ENCODE data around the gene NAA16. TPM values are rescaled to one million over a fixed set of nuclear protein-coding genes. Genes with fewer than 3 reads are reported as not detected.

The NAA16 gene
- total RNA-seq, 1 experiment from 2014 or later = 27.0 TPM

GRCh38 chr13:41325752-41326151 is 14.7 kb downstream of the NAA16 start:
- CTCF ChIA-PET = no interaction called here
- H3K4me3 Mint-ChIP-seq (ENCODE audit: low read depth, unreplicated experiment) = no peak overlapping the region
- no peak for TF ChIP-seq CTCF (IDR thresholded peaks at IDR 0.05; ENCODE audit: unreplicated experiment)
- DNase-seq = no peak
- no peak overlapping the region for H3K27ac Mint-ChIP-seq (ENCODE audit: unreplicated experiment)
- peaks cover 18% of the 10 kb centered on the region for H3K36me3 Mint-ChIP-seq (ENCODE audit: insufficient read depth, unreplicated experiment)
- intact Hi-C loops (cut with micrococcal nuclease; ENCODE audit: unreplicated experiment) = no loop called here
- BruUV-seq (replicated peaks) = no TSS peak
- no peaks in the 10 kb centered on the region for H3K27me3 Mint-ChIP-seq (ENCODE audit: unreplicated experiment)
- H3K4me1 Mint-ChIP-seq (ENCODE audit: low read depth, unreplicated experiment) = peaks cover 8% of the 10 kb centered on the region
- H3K9me3 Mint-ChIP-seq (ENCODE audit: low read depth, unreplicated experiment) = no peaks in the 10 kb centered on the region

GRCh38 chr13:41326661-41327060 is 15.6 kb downstream of the NAA16 start:
- BruUV-seq (replicated peaks) = no TSS peak
- intact Hi-C loops (cut with micrococcal nuclease; ENCODE audit: unreplicated experiment) = no loop called here
- no peak for DNase-seq
- Mint-ChIP-seq H3K4me1 (ENCODE audit: low read depth, unreplicated experiment) (peaks cover 8% of the 10 kb centered on the region), H3K4me3 (ENCODE audit: low read depth, unreplicated experiment) (no peak overlapping the region), H3K27me3 (ENCODE audit: unreplicated experiment) (no peaks in the 10 kb centered on the region), H3K36me3 (ENCODE audit: insufficient read depth, unreplicated experiment) (peaks cover 18% of the 10 kb centered on the region), H3K27ac (ENCODE audit: unreplicated experiment) (no peak overlapping the region), H3K9me3 (ENCODE audit: low read depth, unreplicated experiment) (no peaks in the 10 kb centered on the region)
- CTCF ChIA-PET = no interaction called here
- no peak for TF ChIP-seq CTCF (IDR thresholded peaks at IDR 0.05; ENCODE audit: unreplicated experiment)

- CTCF ChIA-PET = no interaction called here
These were observed 17.1 kb downstream of the NAA16 start for GRCh38 chr13:41327994-41328790.

DNA sequence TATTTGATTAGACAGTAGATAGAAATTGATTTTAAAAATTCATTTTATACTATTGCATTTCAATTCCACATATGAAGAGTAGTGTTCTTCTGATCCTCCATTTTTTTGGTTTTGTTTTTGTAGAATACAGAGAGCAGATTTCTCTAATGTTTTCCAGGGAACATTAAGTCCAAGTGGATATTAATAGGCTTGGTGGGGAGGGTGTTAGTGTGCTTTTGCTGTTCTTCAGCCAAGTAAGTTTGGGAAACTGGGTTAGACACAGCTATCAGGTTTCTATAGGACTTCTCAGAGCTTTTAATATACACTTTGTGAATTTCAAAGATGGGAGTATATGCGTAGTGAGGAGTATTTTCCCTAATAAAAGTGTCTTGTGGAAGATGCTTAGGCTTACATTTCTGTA is 21.8 kb downstream of the NAA16 start:
- Mint-ChIP-seq H3K4me3 (ENCODE audit: low read depth, unreplicated experiment) (no peak overlapping the region), H3K36me3 (ENCODE audit: insufficient read depth, unreplicated experiment) (peaks cover 6% of the 10 kb centered on the region), H3K4me1 (ENCODE audit: low read depth, unreplicated experiment) (peaks cover 3% of the 10 kb centered on the region), H3K27me3 (ENCODE audit: unreplicated experiment) (no peaks in the 10 kb centered on the region), H3K9me3 (ENCODE audit: low read depth, unreplicated experiment) (no peaks in the 10 kb centered on the region), H3K27ac (ENCODE audit: unreplicated experiment) (no peak overlapping the region)
- CTCF ChIA-PET = no interaction called here
- no peak for TF ChIP-seq CTCF (IDR thresholded peaks at IDR 0.05; ENCODE audit: unreplicated experiment)
- intact Hi-C loops (cut with micrococcal nuclease; ENCODE audit: unreplicated experiment) = no loop called here
- BruUV-seq (replicated peaks) = no TSS peak
- no peak for DNase-seq

More at GRCh38 chr13:41327994-41328790, 17.1 kb downstream of the NAA16 start:
- intact Hi-C loops (cut with micrococcal nuclease; ENCODE audit: unreplicated experiment) = no loop called here
- BruUV-seq (replicated peaks) = no TSS peak
- no peaks in the 10 kb centered on the region for H3K9me3 Mint-ChIP-seq (ENCODE audit: low read depth, unreplicated experiment)
- TF ChIP-seq CTCF (IDR thresholded peaks at IDR 0.05; ENCODE audit: unreplicated experiment) = no peak
- no peak overlapping the region for H3K27ac Mint-ChIP-seq (ENCODE audit: unreplicated experiment)
- peaks cover 8% of the 10 kb centered on the region for H3K4me1 Mint-ChIP-seq (ENCODE audit: low read depth, unreplicated experiment)
- no peaks in the 10 kb centered on the region for H3K27me3 Mint-ChIP-seq (ENCODE audit: unreplicated experiment)
- peaks cover 18% of the 10 kb centered on the region for H3K36me3 Mint-ChIP-seq (ENCODE audit: insufficient read depth, unreplicated experiment)
- H3K4me3 Mint-ChIP-seq (ENCODE audit: low read depth, unreplicated experiment) = no peak overlapping the region
- DNase-seq = no peak

Measured in Calu3 (cell line).